Activated naive CD4-positive, alpha-beta T cell treated with Interleukin-2 at 50 U/mL for 16 hours (primary cell): ENCODE measurements around the gene AFF3.

Source experiments
- DNase-seq: peaks from one replicate; pipeline ENCODE4 v3.0.0-alpha.2; 2020

The AFF3 gene

DNA sequence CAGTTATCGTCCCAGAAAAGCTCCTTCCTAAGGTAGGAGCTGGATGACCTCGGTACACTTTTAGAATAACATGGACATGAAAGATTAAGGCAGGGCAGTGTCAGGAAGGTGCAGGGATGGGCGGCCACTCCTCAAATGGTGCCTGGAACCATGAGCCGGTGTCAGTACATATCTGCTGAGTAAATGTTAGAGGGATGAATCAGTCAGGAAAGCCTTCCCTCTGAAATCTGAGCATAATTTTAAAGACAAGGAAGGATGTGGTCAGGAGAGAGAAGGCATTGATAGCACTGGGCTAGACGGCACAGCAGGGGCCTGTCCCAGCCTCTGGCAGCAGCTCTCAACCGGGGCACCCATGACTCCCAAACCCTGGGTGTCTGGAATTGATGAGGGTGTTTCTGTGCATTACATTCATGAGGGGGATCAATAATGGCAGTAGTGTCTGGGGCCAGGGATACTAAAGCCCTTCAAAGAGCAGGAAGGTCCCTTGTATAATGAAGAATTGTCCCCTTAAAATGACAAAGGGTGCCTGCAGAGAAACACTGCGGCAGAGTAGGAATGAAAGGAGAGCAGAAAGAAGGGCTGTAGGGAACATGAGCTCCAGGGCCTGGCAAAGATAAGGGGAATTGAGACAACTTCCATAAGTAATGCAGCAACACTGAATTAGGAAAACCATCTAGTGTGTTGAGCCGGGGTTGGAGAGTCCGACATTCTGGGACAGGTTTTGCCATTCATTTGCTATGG, 490.3 kb downstream of the AFF3 start:
- DNase-seq, result no peak

GRCh38 chr2:99648906-99649789, 493.2 kb downstream of the AFF3 start:
- no peak for DNase-seq

GRCh38 chr2:99648178-99648844, 494.1 kb downstream of the AFF3 start:
- DNase-seq, result no peak

- DNase-seq, result no peak
Observed at GRCh38 chr2:99645960-99646359, 496.4 kb downstream of the AFF3 start.

- no peak for DNase-seq
Observed at GRCh38 chr2:99644419-99644787, 498.0 kb downstream of the AFF3 start.

GRCh38 chr2:99643787-99644418, 498.5 kb downstream of the AFF3 start:
- no peak for DNase-seq

- no peak for DNase-seq
Observed at GRCh38 chr2:99641999-99642398, 500.4 kb downstream of the AFF3 start.

DNA sequence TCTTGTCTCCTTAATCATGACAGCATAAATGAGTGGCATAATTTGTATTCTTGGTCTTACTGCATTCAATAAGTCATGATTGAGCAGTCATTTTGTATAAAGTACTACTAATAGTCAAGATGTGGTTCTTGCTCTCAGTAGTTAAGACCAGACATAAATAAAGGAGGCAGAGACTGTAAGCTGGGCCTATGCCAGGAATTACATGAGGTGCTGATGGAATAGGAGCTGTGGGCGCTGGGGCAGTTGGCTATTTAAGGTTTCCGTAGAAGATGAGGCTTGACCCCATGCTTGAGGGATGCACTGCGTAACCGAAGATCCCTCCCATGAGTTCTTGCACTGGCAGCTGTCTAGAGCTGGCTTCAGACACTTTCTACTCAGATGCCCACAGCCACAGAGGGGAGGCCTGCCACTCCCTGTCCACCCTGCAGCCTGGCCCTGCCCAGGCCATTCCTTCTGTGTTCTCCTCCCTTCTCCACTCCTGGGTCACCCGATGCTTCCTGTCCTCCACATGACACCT, 501.7 kb downstream of the AFF3 start:
- no peak for DNase-seq

GRCh38 chr2:99638791-99639190, 503.6 kb downstream of the AFF3 start:
- no peak for DNase-seq

DNA sequence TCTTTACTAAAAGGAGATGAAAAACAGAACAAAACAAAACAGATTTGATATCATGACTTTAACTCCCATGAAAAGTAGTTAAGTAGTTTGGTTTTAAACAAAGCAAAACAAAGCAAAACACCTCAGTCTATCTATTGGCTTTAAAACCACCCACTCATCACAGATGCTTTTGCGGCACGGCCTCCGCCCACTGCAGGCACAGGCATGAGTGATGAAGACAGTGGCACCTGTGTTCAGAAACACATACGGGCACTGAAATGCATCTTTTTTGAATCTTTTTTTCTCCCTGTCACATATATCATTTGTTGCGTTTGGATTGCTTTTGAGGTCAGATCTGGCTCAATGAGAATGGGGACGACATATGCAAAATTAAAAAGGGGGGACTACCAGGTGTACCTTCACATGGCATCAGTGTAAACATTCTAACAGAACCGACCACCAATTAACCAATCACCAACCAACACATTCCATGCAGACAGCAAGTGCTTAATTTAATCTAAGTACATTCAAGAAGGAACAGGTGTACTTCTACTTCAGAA, 505.2 kb downstream of the AFF3 start:
- DNase-seq, result no peak

DNA sequence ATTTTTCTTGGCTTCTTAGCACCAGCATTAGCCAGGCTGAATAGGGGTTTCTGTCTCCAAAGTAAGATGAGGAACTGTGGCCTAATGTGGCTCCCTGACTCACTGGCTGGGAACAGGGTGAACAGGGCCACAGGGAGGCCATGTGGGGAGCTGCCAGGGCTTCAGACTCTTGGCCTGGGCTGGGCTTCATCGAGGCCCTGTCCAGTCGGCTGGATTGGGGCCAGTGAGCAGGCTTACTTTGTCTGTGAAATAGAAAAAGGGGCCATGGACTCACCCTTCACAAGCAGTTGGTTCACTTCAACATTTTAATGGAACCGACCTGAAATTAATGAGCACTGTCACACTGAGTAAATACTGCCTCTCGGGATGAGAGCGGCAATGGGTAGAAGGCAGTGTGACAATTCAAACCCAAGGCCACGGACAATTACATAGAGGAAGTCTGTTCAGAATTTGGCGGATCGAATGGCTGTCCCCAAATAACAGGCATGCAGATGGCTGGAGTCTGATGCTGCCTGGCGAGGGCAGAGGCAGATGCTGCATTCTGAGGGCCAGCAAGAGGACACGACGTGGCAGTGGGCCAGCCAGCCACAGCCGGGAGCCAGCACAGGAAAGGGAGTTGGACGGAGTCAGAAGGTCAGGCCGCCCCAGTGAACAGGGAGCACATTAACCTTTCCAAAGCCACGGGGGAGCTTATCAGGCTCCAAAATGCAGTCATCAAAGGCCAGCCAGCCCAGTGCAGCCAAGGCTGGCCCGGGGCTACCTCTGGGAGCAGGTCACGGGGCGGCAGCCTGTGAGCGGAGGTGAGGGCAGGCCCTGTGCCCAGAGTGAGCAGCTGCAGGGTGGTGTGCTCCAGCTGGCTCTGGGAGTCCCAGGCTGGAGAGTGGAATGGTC, 506.0 kb downstream of the AFF3 start:
- no peak for DNase-seq

- DNase-seq, result no peak
Observed at GRCh38 chr2:99635710-99636109, 506.7 kb downstream of the AFF3 start.

GRCh38 chr2:99634234-99634633, 508.2 kb downstream of the AFF3 start:
- DNase-seq, result no peak

- DNase-seq, result no peak
Observed at GRCh38 chr2:99631700-99632099, 510.7 kb downstream of the AFF3 start.

- DNase-seq, result no peak
Observed at GRCh38 chr2:99629320-99629719, 513.1 kb downstream of the AFF3 start.

DNA sequence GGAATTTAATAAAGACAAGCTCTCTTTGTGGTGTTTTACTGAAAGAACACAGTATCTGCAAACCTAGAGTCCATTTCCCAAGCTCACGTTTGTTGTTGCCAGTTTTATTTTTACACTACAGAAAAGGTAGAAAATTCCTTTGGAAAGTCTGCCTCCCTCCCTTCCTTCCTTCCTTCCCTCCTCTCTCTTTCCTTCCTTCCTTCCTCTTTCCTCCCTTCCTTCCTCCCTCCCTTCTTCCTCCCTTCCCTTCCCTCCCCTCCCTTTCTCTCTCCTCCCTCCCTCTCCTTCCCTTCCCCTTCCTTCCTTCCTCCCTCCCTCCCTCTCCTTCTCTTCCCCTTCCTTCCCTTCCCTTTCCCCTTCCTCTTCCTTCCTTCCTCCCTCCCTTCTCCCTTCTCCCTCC, 516.2 kb downstream of the AFF3 start:
- no peak for DNase-seq

GRCh38 chr2:99624677-99625076, 517.7 kb downstream of the AFF3 start:
- DNase-seq, result no peak

DNA sequence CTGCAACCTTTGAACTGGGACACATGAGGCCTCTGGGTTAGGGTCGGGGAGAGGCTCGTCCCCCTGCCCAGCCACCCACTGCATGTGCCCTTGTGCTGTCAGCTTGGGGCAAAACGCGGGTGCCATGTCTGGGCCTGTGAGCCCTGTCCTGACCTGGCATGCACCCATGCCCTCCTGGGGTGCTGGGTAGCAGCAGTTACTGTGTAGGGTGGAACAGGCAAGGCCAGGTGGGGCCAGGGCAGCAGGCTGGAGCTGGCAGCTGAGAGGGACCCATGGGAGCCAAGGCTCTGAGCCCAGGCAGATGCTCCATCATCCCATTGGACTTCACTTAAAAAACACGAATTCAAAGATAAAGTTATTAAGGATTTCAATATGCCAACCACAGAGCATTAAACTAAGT, 518.8 kb downstream of the AFF3 start:
- no peak for DNase-seq

DNA sequence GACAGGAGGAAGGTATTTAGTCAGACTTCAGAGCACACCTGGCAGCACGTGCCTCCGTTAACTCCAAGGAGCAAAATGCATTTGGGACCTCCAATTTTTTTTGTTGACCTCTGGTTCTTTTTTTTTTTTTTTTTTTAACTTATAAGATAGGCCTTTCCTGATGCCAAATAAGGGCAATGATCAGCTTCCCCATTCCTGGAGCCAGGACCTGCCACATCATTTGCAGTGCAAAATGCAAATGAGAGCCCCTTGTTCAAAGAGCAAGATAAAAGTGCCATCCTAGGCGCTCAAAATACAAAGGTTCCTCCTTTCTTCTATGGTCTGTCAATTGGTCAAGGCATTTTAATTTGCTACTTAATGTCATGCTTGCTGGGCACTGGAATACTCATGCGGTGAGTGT, 519.4 kb downstream of the AFF3 start:
- no peak for DNase-seq

DNA sequence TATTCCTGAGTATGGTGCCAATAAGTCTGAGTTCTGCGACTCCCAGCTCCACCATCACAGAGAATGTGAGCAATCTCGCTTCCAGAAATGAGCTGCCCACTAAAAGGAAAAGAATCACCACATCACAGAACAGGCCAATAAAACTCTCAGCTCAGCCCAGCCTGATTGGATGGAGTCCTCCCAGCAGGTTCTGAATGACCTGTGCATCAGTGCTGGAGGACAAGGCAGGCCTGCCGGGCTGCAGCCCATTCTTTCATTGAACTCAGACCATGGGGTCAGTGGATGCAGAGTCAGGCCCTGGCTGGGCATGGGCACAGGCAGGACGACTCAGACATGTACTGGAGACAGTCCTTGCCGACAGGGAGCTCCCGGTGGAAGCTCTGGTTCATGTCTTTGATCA, 519.9 kb downstream of the AFF3 start:
- no peak for DNase-seq

- DNase-seq, result no peak
Observed at GRCh38 chr2:99621774-99622173, 520.6 kb downstream of the AFF3 start.

GRCh38 chr2:99621106-99621505, 521.3 kb downstream of the AFF3 start:
- DNase-seq, result no peak
